GM12874 (cell line): Measurements from ENCODE around the gene PGK1.

ENCODE experiments used
- CTCF ChIP-seq: IDR thresholded peaks from 2 replicates; pipeline ENCODE4 v1.5.1; 2011; ENCODE audit warnings: low read depth, mild to moderate bottlenecking, control low read depth, low read length, moderate library complexity; ENCODE audit not compliant: insufficient read depth

PGK1 gene

DNA sequence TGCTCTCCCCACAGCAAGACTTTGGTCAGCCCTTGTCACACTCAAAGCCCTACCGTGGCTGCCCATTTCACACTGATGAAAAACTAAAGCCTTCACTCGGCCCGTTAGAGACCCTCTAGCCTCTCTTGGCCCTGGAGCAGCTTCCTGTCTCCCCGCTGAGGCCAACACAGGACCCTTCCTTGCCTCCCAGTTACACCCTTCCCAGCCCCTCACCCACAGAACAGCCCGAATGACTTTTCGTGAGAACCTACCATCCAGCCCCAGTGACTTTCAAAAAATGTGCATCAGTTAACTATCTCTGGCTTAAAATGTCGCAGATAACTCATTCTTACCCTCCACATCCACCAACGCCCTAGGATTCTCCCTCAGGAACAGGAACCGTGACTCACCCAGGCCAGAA lies 36.2 kb downstream of the PGK1 start:
- TF ChIP-seq CTCF, result no peak

DNA sequence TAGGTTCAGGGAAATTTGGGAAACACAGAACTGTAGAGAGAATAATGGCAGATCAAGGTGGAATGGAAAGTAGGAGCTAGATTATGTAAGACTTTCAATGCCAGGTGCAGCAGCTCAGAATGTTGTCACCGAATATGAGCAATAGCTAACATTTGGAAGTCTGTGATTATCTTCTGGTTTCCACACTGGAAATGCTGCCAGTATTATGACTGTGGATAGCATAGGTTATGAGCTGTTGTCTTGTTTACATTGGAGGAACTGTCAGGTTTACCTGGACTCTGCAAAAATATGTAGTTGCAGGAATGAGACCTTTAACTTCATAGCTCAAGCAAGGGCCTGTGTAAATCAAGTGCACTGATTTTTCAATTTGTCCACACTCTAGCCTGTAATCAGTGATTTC lies 61.4 kb downstream of the PGK1 start:
- TF ChIP-seq CTCF, result no peak

GRCh38 chrX:78168065-78168464 lies 64.0 kb downstream of the PGK1 start:
- no peak for TF ChIP-seq CTCF
